Measurements from ENCODE around the gene CYBRD1.

The CYBRD1 gene

DNA sequence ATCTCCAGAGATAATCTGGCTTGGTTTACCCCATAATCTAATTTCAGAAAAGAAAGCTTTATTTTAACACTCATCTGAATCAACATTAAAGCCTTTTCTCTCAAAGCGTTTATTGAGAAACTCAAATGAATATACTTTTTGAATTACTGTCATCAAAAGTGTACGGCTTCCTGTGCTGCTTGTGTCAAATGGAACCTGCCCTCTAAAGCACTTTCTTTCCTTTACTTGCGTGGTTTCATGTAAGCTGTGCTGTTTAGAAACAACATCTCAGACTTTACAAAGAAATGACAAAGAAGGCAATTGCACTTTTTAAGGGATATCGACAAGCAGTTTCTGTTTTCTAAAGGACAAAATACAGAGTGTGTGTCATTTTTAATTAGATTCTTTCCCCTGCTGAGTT is 35.1 kb downstream of the CYBRD1 start:
- DNase-seq: no peak

DNA sequence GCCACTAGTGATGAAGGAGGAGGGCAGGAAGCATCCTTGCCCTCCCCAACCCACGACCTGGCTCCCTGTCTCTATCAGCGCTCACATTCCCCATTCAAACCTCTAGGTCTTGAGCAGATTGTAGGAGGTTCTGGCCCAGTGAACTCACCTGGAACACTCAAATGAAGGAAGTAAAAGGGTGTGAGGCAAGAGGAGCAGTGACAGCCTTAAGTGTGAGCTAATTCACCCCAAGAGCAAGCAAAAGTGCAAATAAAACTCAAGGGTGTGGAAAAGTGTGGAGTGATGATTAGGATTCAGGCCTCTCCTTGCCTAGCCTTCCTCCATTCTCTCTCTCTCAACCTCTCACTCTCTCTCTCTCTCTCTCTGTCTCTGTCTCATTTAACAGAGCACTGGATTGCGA is 41.0 kb downstream of the CYBRD1 start:
- no peak for DNase-seq

DNA sequence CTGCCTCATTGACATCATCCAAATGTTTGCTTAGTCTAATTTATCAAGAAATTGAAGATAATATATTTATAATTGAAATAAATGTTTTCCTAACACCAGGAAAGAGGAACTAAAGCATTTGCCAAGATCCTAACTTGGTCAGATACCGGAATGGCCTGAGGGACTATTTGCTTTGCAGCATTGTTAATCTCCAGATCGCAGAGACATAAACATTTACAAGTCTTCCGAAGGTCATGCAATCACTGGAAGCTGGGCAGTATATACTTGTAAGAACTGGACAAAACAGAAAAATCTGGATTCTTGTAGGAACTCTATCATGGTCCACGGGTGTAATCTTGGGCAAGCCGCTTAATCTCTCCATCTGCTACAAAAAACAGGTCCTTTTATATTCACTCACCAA is 42.2 kb downstream of the CYBRD1 start:
- no peak for DNase-seq

DNA sequence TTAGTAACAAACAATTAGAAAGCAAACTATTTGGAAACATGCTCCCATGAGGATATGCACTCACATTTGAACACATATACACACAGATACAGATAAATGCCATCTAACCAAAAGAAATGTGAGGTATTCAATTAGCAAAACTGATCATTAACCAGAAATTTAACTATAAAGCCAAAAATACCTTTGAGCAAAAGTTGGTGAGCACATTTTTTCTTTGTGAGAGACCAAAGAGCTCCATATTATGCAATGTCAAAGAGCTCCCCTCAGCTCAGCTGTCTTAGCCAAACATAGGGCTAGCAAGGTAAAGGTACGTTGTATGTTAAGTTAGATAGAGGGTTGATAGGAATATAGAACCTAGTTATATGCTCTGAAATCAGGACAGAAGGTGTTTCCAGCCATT is 43.8 kb downstream of the CYBRD1 start:
- no peak for DNase-seq

DNA sequence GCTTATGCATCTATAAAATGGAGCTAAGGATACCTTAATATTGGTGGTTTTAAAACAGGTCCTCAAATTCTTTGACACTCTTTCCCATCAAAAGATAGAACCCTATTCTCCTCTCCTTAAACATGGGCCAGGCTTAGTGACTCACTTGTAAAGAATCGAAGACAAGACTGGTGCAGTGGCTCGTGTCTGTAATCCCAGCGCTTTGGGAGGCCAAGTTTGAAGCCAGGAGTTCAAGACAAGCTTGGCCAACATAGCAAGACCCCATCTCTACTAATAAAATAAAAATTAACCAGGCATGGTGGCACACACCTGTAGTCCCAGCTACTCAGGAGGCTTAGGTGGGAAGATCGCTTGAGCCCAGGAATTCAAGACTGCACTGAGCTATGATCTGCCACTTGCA is 44.5 kb downstream of the CYBRD1 start:
- DNase-seq: no peak

DNA sequence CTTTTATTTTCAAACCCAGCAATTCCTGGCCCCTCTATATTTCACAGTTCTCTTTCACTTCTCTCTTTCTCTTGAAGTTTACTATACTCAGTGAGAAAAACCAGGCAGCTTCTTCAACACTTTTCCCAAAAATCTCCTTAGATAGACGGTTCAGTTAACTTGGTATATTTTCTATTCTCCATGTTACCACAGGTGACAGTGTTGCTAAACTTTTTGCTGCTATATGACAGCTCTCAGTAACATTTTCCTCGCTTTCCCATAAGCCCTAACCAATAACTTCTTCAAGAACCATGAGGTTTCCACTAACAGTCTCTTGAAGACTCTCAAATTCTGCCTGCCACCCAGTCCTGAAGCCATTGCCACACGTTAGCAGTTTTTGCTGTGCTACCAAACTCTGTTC is 45.8 kb downstream of the CYBRD1 start:
- no peak for DNase-seq

DNA sequence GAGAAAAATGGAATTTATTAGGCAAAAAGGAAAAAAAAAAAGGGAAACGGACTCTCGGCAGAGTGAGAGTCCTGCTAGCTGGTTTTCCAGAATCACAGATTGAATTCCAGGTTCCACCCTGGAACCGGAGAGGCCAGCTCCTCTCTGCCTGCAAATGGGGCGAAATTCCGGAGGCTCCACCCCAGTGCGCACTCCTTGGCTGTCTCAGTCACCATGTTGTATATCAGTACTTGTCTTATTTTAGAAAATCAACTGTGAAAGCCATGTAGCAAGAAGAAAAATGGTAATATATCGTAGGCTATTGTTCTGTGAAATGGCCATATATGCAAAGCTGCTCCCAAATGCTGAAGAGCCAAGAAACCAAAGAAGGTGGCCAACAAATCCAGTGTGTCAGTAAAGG is 49.4 kb downstream of the CYBRD1 start:
- DNase-seq: no peak

DNA sequence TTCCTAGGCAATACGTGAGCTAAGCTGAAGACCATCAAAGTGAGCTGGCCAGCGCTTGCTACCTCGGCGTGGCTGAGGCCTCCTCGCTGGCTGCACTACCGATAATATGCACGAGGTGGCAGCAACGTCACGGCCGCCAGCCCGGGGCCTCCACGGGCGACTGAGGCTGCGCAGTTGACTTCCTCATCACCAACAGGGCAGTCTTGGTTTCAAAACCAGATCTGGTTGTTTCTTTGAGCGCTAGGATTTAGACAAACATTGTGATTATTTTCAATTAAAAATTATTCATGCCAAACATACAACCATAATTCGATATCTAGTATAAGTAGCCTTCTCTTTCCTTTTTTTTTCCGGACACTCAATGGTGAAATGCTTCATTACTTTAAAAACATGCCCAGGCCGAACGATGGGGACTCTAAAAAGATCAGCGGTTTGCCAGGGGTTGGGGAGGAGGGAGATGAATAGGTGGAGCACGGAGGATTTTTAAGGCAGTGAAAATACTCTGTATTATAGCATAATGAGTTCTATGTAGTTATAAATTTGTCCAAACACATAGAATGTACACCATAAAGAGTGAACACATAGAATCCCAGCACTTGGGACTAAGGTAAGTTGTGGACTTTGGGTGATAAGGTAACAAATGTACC is 52.0 kb downstream of the CYBRD1 start:
- peak; percentile 14 for DNase-seq

DNA sequence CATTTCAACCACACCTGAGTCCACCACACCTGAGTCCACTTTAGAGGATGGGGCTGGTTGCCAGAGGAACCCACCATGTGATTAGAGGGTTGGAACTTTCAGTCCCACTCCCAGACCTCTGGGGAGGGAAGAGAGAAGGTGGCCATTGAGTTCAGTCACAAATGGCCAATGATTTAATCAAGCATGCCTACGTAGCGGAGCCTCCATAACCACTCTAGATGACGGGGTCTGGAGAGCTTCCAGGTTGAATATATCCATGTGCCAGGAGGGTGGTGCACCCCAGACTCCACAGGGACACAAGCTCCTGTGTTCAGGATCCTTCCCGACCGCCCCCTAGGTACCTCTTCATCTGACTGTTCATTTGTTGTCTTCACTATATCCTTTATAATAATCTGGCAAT is 53.3 kb downstream of the CYBRD1 start:
- no peak for DNase-seq

DNA sequence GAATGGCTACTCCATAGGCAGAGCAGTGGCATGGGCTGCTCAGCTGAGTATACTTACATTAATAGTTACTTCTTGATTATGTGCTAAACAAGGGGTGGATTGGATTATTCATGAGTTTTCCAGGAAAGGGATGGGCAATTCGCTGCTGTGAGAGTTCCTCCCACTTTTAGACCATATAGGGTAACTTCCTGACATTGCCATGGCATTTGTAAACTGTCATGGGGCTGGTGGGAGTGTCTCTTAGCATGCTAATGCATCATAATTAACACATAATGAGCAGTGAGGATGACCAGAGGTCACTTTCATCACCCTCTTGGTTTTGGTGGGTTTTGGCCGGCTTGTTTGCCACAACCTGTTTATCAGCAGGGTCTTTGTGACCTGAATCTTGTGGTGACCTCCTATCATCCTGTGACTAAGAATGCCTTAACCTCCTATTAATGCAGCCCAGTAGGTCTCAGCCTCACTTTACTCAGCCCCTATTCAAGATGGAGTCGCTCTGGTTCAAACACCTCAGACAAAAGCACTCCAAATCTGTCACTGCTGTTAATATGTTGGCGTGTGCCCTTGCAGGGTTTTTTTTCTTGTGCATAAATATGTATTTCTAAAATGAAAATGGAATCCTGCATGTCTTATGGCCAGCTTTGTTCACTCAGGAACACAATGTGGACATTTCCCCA is 56.0 kb downstream of the CYBRD1 start:
- DNase-seq: no peak

DNA sequence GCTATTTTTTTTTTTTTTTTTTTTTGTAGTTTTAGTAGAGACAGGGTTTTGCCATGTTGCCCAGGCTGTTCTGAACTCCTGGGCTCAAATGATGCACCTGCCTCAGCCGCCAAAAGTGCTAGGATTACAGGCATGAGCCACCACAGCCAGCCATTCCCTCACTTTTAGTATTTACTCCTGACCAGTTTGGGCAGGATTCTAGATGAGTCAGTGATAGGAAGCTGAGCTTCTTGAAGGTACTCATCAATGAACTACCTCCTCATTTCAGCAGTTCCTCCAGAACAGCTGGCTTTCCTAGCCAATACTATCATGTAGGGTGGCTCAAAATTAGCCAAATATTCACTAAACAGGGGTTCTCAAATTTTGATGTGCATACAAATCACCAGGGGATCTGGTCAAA is 57.2 kb downstream of the CYBRD1 start:
- no peak for DNase-seq

DNA sequence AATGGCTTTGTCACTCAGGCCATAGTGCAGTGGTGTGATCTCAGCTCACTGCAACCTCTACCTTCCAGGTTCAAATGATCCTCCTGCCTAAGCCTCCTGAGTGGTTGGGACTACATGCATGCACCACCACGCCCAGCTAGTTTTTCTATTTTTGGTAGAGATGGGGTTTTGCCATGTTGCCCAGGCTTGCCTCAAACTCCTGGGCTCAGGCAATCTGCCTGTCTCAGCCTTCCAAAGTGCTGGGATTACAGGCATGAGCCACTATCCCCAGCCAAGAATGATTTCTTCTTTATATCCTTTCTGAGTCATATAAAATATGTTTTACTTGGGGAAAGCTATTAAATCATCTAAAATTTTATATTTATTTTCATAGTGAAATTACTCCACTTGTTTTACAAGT is 61.3 kb downstream of the CYBRD1 start:
- no peak for DNase-seq

DNA sequence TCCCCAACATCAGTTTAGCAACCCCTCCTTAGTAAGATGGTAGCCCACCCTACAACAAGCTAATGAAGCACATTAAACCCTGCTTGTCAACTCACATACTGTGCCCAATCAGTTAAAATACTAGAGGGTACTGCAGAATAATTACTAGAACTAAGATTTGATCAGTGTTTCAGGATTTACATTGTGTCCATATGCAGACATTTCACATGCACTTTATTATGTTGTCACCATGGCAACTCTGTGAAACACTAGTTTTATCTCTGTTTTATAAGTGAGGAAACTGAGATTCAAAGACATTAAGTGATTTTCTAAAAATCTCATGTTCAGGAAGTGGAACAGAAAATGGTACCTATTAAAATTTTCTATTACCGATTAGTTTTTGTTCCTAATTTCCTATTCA is 61.7 kb downstream of the CYBRD1 start:
- no peak for DNase-seq

DNA sequence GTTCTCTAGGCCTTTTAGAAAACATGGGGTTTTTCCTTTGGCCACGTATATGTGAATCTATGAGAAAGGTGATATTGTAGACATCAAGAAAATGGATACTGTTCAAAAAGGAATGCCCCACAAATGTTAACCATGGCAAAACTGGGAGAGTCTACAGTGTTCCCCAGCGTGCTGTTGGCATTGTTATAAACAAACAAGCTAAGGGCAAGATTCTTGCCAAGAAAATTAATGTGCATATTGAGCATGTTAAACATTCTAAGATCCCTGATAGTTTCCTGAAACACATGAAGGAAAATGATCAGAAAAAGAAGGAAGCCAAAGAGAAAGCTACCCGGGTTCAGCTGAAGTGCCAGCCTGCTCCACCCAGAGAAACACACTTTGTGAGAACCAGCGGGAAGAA is 64.9 kb downstream of the CYBRD1 start:
- DNase-seq: no peak

DNA sequence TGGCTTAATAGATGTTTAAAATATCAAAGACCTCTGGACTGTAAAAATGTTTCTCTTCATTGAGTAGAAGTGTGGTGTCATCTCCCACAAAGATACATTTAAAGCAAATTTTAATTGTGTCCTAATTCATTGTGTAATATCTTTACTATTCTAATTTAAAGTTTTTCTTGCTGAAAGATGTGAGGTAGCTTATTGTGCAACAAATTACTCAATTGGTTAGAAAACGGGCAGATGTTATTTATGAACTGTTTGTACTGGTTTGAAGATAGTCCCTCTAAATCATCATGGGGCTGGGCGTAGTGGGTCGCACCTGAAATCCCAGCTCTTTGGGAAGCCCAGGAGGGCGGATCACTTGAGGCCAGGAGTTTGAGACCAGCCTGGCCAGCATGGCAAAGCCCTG is 65.3 kb downstream of the CYBRD1 start:
- no peak for DNase-seq

DNA sequence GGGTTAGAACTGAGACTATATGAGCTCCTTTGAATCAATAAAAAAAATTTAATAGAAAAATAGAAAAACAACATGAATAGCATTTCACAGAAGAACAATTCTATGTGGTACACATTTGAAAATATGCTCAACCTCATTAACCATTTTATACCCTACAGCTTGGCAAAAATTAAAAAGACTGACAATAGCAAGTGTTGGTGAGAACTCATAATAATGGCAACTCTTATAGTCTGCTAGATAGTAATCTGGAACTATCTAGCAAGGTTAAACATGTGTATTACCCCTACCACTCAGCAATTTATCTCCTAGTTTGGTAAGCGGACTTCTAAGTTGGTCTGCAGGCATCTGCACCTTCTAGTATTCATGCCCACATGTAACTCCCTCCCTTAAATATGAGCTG is 67.8 kb downstream of the CYBRD1 start:
- no peak for DNase-seq

DNA sequence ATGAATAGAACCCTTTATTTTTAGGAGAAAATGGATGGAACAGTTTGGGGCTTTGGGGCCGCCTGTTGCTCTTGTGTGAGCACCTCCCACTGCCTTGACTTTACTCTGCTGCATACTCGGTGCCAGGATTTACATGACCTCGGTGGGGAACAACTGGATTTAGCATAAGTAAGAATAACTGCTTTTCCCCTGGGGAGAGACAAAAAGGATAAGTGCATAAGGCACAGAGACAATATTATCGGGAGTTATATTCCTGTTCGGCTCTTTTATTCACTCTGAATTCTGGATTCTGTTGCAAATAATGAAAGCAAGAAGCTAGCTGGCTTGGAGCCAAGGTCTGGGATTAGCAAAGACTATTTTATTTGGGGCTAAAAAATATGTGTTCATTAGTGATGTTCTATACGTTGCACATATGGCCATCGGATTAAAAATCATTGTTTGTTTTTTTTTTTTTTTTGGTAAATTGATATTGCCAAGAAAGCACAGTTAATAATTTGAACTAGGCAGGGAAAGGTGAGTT is 69.8 kb downstream of the CYBRD1 start:
- no peak for DNase-seq

DNA sequence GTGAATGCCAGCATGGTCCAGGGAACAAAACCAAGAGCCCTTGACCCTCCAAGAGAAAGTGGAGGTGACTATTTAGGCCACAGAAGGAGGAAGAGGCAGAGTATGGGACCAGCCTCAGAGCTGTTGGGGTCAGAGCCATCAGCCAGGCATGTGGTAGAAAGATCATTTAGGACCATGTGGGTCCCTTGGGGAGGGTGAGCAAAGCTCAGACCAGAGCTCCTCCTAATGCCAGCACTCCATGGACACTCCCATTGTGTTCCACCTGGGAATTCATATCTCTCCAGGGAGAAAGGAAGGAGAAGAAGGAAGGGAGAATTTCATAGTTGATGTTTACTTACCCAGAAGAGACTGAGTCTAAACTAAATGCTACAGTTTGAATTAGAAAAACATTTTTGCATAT is 73.2 kb downstream of the CYBRD1 start:
- DNase-seq: no peak

DNA sequence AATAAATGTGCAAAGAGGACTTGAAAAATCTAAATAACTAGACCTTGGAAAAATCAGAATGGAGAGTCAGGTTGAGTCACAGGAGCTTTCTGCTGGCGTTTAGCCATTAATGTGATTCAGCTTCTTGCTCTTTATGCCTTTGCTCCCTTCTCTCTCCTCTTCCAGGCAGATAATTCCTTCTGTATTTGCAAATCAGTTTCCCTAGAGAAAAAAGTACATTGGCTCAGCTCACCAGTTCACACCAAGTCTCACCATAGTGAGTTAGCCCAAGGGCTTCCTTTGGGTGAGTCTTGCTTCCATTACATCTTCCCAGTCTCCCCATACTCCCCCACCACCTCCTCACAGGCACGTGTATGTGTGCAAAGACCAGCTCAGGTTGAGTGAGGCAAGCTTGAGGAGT is 73.6 kb downstream of the CYBRD1 start:
- no peak for DNase-seq

DNA sequence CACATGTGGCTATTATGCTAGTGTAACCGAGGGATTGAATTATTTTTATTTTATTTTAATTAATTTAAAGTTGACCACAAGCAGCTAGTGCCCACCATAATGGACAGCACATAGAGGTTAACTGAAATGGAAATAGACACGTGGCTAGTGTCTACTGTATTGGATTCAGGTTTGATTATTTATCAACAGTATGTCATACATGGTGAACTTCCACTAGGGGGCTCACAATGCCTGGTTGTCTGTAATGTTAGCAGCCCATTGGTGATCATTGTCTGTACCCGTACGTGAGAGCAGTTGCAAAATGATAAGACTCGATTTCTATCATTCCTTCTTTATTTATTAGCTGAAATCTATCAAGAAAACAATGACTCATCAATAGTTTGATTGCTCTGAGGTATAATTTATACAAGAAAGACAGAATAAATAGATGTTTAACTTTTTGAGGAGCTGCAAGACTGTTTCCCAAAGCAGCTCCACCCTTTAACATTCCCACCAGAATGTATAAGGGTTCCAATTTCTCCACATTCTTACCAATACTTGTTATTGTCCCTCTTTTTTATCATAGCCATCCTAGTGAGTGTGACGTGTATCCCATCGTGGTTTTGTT is 76.5 kb downstream of the CYBRD1 start:
- DNase-seq: no peak

DNA sequence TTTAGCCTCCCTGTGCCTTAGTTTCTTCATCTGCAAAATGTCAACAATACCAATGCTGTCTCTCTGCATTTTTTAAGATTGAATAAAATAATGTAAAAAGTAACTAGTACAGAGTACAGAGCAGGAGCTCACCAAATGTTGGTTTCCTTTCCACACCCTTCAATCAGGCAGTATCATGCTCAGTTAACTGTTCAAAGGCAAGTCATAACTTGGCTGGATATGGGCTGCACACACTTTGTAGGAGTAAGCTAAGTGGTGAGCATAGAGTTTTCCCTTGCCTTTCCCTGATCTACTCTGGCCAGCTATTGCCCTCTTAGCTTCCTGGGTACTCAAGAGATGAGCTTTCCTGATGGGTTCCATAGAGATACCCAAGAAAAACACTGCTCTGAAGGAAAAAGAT is 77.9 kb downstream of the CYBRD1 start:
- DNase-seq: no peak

DNA sequence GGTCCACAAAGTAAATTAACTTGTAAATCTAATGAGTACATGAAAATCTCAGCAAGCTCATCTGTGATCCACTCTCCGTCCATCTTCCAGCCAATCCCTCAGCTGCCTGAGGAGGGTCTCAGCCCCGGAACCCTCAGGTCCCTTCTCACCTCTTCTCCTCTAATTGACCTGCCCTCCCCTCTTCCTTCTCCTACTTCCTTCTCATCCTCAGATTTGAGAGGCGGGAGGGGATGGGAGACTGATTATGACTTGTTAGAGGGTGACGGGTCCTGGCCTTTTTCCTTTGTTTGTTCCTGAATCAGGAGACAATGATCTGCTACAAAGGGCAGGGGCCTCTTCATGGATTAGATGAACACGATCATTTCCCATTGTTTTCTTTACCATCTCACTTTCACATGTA is 80.1 kb downstream of the CYBRD1 start:
- DNase-seq: no peak

Data from DMS79 (cell line).